ENCODE measurements around the gene MAD1L1. TPM values are rescaled to one million over a fixed set of nuclear protein-coding genes. Genes with fewer than 3 reads are reported as not detected.

The MAD1L1 gene
- polyA plus RNA-seq, 4 donors, result 23.4 to 29.0 (median 25.7) TPM

DNA sequence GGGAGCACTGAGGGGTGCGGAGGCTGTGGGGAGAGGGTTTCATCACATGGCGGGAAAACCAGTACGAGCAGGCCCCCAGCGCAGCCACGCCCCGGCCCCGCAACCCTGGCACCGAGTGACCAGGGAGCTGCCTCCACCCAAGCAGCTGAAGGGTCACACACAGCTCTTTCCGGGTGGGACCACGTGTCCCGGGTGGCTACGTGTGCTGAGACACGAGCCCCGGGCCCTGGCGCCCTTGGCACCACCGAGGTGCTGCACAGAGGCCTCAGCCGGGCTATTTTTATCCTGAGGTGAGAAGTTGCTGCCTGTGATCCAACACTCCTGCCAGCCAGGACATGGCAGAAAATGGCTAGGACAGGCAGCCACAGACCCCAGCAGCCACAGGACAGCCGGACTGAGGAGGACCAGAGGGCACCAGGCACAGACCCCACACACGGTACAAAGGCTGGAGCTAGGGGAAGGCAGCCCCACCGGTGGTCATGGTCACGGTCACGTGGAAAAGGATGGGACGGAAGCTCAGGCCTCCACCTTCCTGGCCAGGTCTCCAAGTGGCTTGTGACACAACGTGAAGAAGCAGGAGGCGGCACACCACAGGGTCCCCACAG is 223.7 kb downstream of the MAD1L1 start:
- DNase-seq (ENCODE audit: low read depth in 4 of 4, low spot score in 2 of 4), result no peak

DNA sequence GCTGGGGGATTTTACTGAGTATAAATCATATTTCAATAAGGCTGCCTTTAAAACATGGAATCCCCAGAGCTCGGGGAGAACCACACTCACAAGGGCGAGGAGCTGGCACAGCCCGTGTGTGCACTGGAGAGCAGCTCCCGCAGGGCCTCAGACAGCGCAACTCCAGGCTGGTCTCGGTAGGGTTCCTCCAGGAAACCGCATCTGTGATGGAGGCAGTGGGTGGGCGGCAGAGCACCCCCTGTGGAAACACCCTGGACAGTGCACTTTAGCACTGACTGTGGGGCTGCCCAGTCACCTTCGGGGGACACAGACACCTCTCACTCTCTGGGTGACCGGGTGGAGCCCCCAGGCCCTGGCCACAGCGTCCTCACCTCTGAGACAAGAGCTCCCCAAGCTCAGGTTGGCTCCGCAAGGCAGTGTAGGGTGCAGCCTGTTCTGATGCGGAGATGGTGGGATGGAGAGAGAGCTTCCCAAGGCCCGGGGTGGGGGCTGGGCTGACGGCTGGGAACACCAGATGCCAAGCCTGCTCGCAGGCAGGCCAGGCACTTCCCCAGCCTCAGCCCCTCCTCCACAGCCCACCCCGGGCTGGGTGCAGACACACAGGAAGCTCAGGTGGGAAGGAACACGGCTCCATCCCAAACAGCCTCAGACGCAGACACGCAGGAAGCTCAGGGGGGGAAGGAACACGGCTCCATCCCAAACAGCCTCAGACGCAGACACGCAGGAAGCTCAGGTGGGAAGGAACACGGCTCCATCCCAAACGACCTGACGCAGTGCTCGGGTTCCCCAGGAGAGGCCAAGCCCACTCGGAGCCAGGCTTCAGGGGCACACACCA is 224.4 kb downstream of the MAD1L1 start:
- no peak for DNase-seq (ENCODE audit: low read depth in 4 of 4, low spot score in 2 of 4)

DNA sequence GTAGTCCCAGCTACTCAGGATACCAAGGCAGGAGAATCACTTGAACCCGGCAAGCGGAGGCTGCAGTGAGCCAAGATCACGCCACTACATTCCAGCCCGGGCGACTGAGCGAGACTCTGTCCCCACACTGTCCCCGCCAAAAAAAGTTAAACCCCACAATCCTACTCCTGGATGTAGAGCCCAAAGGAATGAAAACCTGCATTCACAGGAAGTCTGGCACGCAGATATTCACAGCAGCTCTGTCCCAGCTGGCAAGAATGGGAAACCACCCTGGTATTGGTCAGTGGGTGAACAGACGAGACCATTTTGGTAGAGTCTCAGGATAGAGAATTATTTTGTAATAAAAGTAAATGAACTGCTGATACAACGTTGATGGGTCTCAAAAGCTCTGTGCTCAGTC is 225.2 kb downstream of the MAD1L1 start:
- no peak for DNase-seq (ENCODE audit: low read depth in 4 of 4, low spot score in 2 of 4)

DNA sequence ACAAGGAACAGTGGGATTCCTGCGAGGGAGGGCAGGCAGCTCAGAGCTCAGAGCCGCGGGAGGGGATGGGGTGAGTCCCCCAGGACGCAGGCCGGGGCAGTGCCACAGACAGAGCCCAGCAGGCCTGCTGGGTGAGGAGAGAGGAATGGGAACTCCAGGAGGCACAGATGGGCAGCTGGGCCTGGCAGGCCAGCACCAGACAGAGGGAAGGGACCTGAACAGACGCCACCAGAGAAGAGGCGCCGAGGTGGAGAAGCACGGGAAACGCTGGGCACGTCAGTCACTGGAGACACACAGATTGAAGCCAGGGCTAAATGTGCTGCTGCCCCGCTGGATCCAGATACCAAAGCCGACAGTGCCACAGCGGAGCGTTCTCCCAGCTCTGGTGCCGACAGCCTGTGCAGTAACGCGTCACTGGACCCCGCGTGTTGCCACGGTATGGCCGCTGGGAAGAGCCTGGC is 225.8 kb downstream of the MAD1L1 start:
- DNase-seq (ENCODE audit: low read depth in 4 of 4, low spot score in 2 of 4), result no peak

DNA sequence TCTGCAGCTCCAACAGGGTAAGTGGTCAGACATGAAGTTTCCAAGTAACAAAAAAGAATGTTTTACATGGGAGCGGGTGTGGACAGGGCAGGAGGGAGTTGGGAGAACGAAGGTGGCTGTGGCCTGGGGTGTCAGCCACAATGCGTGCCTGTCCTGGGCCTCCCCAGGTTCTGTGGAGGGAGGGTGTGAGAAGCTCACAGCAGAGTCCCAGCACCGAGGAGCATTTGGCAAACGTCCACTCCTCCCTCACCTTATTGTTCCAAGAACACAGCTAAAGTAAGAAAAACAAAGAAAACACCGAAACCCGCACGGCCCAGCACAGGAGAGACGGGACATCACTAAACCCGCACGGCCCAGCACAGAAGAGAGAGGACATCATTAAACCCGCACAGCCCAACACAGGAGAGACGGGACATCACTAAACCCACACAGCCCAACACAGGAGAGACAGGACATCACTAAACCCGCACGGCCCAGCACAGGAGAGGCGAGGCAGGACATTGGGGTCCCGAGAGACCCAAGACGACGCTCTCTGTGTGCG is 226.4 kb downstream of the MAD1L1 start:
- no peak for DNase-seq (ENCODE audit: low read depth in 4 of 4, low spot score in 2 of 4)

DNA sequence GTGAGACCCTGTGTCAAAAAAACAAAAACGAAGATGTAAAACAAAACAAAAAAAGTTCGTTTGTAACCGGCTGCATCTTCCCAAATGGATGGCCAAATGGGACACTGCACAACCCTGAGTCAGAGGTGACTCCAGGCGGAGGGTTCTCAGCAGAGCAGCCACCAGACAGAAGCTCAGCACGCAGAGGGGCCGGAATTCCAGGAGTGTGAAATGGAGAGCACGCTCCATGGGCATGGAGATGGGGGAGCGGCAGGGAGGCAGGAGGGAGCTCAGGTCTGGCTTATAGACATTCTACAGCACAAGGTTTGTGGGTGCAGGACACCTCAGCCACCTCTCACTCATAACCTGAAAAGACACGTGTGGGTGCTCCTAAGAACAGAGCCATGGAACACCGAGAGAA is 227.0 kb downstream of the MAD1L1 start:
- DNase-seq (ENCODE audit: low read depth in 4 of 4, low spot score in 2 of 4), result no peak

DNA sequence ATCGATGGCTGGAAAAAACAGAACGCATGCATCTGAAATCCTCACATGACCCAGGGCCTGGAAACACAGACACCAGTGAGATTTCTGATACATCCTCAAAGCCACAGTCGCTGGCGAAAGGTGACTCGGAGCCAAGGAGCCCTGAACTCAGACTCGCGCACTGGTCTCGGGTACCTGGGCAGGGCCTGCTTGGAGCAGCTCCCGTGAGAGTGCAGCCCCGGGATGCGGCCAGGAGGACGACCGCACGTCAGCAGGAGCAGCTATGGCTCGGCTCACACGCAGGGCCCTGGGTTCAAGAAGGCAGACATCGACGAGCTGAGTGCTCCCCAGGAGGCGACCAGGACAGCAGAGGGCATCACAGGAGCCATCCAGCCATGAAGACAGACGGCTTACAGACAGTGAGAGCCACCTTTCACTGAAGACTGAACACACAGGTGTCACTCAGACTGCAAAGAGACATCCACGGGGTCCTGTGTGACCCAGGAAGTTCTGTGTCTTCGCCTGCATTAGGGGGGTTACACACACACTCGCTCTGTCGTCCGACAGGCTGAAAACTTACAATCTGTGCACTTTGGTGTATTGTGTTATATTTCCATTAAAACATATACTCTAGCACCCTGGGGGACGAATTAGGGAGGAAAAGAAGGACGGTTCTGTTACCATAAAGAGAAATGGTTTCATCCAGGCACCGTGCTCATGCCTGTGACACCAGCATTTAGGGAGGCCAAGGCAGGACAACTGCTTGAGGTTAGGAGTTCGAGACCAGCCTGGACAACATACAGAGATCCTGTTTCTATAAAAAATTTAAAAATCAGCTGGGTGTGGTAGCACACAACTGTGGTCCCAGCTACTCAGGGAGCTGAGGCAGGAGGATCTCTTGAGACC is 227.7 kb downstream of the MAD1L1 start:
- DNase-seq (ENCODE audit: low read depth in 4 of 4, low spot score in 2 of 4), result no peak

DNA sequence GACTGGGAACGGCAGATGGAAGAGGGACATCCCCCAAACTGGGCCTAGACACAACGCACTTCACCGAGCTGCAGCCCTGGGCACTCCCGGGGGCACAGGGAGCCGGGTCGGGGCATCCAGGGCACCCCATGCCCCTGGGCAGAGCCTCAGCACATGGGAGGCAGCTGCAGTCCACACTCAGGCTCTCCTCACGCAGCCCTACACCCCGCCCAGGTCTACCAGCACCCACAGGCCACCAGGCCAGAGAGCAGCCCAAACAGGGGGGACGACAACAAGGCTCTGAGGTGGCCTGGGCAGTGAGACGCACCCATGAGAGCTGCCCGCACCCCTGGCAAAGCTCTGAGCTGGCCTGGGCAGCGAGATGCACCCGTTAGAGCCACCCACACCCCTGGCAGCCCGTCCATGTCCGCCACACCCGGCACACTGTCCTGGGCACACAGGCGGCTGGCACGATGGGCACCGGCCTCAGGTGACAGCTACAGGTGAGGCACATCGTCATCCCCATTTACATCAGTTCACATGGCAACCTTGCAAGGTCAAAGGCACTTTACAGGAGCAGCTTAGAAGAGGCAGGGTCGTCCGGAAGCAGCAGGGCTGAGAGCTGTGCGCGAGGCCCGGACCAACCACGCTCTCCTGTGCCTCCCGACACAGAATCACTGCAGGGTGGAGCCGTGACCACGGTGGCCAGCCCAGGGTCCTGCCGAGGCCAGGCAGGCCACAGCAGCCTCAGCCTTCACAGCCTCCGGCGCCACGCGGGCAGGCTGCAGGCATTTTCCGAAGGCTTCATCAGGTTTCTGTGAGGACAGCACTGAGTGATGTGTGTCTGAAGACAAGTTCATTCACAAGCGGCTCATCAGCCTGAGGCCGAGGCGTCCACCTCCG is 228.6 kb downstream of the MAD1L1 start:
- DNase-seq (ENCODE audit: low read depth in 4 of 4, low spot score in 2 of 4), result no peak

DNA sequence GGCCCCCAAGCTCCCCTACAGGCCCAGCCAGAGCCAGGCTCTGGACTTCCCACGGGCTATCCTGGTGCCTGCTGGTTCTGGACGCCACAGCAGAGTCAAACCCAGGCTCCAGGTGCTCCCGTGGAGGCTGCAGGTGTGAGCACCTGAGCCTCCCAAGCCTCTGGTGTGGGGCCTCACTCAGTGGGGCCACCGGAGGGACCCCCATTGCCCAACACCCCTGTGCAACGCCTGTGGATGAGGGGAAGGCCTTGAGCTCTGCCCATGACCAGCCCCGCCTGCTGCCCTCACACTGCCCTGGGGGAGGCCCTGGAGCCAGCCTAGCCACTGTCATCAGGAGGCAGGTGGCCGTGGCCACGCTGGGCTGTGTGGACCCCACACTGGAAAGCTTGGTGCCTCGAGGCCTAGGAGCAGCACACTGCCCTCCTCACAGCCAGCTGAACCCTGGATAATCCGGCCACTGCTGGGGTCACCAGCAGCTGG is 229.3 kb downstream of the MAD1L1 start:
- no peak for DNase-seq (ENCODE audit: low read depth in 4 of 4, low spot score in 2 of 4)

DNA sequence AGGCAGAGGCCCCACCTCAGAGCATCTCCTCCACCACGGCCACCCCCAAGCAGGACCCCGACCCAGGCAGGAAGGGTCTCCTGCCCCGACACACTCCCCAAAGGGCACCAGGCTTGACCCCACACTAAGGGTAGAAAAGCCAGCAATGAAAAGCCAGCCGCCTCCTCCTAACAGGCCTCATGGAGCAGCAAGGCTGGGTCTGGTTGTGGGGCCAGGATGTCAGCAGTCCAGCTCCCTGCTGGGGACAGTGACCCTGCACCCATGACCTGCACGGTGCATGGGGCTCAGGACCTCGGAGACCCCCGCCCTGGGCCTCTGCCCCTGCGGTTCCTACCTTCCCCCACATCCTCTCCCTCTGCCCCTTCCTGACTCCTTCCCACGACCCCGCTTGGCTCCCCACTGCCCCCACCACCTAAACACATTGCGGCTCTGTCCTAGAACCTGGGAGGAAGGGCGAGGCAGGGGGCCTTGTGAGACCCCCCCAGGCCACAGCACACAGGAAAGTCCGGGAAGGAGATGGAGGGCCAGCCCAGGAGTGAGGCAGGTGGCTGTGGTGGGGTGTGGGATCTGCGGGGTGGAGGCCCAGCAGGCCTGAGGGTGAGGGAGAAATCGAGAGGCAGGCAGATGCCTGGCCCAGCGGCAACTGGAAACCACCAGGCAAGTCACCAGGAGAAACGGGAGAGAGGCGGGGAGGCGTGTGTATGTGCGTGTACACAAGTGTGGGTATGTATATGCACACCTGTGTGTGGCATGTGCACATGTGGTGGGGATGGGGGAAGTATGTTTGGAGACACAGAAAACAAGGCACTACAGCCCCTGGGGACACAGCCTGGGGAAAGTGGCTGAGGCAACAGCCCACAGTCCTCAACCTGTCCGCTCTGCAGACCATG is 229.9 kb downstream of the MAD1L1 start:
- no peak for DNase-seq (ENCODE audit: low read depth in 4 of 4, low spot score in 2 of 4)

DNA sequence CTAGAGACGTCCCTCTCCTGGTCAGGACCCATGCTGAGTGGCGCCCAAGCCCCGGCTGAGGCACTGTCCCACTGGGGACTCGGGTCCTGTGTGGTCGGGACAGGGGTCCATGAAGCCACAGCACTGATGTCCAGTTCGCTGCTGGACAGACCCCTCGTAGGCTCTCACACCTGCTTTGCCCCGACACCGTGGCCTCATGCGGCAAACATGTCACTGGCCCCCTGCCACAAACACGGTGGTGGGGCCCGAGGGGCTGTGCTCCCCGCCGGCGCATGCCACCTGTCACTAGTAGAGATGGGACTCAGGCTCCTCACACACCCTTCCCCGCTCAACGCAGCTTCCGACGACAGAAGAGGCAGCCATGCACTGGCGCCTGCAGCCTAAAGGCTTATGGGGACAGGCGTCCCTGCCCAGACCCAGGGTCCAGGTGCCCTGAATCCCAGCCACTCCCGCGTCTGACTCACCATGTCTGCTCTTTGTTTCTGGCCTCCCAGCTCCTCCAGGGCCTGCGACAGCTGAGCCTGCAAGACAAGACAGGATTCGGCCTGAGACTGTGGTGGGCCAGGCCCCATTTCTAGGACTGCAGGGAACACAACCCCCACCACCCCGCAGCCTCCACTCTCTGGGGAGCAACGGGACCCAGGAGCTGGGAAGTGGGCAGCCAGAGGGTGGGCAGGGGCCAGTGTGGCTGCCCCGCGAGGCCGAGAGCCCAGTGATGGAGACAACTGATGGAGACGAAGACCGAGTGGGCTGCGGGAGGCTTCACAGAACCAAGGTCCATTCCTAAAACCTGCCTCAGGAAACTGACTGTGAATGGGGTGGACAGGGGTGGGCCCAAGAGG is 230.9 kb downstream of the MAD1L1 start:
- no peak for DNase-seq (ENCODE audit: low read depth in 4 of 4, low spot score in 2 of 4)

DNA sequence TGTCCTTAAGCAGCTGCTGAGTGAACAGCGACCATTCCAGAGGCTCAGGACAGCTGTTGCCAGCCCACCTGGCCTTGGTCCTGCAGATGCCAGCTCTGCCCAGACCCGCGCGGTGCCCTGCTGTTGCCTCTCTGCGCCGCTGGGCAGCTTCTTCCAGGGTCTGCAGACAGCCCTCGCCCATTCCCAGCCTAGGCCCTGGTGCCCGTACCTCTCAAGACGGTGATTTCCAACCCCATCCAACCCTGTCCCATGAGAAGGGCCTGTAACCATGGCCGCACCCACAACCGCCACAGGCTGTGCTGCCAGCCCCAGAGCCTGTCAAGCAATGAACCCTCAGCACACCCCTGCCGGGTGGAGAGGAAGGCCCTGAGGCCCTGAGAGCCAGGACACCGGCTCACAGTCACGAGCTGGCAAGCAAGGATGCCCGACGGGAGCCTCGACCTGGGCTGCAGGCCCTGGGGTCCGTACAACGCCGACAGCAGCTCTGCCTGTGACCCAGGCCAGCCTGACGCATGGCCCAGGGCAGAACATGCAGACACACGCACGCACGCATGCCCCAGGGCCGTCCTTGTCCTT is 231.9 kb downstream of the MAD1L1 start:
- DNase-seq (ENCODE audit: low read depth in 4 of 4, low spot score in 2 of 4), result no peak

DNA sequence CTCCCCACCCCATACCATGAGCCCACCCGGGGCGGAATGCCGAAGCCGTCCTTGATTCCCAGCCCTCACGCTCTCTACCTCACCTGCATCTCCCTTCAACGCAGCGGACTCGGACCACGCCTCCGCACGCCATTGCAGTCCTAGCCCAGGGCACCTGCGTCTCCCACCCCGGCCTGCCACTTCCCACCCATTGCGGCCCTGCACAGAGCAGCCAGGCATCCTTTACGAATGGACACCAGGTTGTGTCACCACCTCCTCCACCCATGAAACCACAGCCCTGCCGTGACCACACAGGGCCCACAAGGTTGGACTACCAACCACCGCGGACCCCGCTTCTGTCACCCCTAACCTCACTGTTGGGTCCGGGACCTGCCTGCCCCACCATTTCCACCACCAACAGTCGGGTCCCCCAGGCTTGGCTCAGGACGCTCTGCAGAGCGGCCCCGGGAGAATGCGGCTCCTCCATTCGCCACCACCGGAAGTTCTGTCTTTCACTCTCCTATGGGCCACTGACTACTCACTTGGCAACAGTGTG is 232.5 kb downstream of the MAD1L1 start:
- no peak for DNase-seq (ENCODE audit: low read depth in 4 of 4, low spot score in 2 of 4)

DNA sequence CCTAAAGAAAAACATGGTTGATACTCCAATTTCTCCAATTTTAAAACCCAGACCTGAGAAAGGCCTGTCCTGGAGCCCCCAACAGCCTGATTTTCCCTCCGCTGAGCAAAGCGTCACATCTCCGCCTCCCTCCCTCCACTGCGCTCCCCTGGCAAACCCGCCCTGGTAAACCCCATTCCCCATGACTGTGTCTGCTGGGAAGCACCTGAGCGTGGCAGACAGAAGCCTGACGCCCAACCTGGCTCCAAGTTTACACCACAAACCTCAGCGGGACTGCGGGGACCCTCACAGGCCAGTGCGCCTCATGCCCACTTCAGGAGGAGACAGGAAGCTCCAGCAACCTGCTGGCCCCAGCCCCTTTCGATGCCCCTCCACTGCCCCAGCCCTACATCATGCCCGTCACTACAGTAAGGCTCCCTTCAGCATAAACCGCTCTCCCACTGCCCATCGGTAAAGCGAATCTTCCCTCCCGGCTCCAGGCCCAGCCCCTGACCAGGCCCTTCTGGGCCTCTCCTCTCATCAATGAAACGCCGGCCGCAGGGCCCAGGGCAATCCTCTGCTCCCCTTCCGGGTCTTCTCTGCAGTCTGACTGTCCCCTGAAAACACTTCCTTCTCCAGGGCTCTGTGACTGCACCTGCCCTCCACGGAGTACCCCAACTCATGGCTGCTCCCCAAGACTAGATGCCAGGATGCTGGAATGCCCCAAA is 233.3 kb downstream of the MAD1L1 start:
- DNase-seq (ENCODE audit: low read depth in 4 of 4, low spot score in 2 of 4), result no peak

DNA sequence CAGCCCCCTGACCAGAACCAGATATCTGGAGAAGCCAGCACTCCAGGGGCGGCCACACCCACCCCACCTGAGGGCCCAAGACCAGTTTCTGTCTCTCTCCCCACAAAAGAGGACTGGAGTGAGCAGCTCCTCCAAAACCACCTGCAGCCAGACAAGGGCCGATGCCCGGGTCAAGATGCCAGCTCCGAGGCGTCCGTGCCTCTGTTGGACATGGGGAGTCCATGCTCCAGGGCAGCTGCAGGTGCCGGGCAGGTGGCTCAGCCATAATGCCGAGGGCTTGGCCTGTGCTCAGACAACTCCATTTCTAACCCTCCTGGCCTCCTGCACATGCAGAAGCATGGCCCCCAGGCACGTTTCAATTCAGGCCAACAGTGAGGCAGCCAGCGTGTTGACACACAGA is 234.6 kb downstream of the MAD1L1 start:
- no peak for DNase-seq (ENCODE audit: low read depth in 4 of 4, low spot score in 2 of 4)

DNA sequence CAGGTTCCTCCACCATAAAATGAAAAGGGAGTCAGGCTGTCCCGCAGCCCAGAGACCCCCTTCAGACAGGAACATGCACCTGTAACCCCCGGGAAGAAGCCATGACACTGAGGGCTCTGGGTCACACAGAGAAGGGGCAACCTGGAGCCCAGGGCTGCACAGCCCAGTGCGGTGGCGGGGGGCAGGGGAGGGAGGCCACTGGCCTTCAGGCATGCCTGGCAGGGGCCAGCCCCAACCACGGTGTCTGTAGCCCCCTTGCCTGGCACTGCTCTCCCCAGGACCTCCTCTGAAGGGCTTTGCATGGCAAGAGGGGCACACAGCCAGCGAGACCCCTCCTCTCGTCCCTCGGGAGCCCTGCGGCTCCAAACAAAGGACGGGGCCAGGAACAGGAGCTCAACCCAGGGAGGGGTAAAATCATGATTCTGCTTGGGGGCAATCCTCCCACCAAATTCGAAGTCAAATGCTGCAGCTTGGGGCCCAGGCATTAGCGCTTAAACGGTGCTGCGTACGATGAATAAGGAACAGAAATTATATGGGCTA is 235.1 kb downstream of the MAD1L1 start:
- DNase-seq (ENCODE audit: low read depth in 4 of 4, low spot score in 2 of 4), result no peak

Measured in left renal cortex interstitium (tissue), 4 donors.